Ectodermal cell (in vitro differentiated cells): ENCODE data around the gene FOXO1.

Experiments
- H3K27ac ChIP-seq: 2 replicates; pipeline ENCODE4 v1.7.0; 2013; ENCODE audit warnings: mild to moderate bottlenecking, low read depth, low read length; ENCODE audit not compliant: insufficient read depth, poor library complexity, severe bottlenecking
- H3K27me3 ChIP-seq: 2 replicates; pipeline ENCODE4 v1.7.0; 2013; ENCODE audit warnings: mild to moderate bottlenecking, low read length; ENCODE audit not compliant: insufficient read depth, control insufficient read depth, poor library complexity, severe bottlenecking
- H3K36me3 ChIP-seq: one replicate; pipeline ENCODE4 v1.7.0; 2013; ENCODE audit warnings: low read length; ENCODE audit not compliant: control insufficient read depth, insufficient read depth
- H3K4me1 ChIP-seq: one replicate; pipeline ENCODE4 v1.7.0; 2013; ENCODE audit warnings: low read length; ENCODE audit not compliant: control insufficient read depth, insufficient read depth
- H3K4me3 ChIP-seq: 2 replicates; pipeline ENCODE4 v1.7.0; 2013; ENCODE audit warnings: low read depth, low read length, control low read depth; ENCODE audit not compliant: insufficient read depth
- H3K9me3 ChIP-seq: 2 replicates; pipeline ENCODE4 v1.7.0; 2013; ENCODE audit warnings: mild to moderate bottlenecking, low read length, moderate library complexity; ENCODE audit not compliant: control insufficient read depth
- WGBS, 2 experiments: methylation state at CpG; one replicate each; pipeline ENCODE4 v1.1.7; 2013; ENCODE audit warnings: missing lambda C conversion rate in 2 of 2; 5-methylcytosine and 5-hydroxymethylcytosine counted together

Gene FOXO1

DNA sequence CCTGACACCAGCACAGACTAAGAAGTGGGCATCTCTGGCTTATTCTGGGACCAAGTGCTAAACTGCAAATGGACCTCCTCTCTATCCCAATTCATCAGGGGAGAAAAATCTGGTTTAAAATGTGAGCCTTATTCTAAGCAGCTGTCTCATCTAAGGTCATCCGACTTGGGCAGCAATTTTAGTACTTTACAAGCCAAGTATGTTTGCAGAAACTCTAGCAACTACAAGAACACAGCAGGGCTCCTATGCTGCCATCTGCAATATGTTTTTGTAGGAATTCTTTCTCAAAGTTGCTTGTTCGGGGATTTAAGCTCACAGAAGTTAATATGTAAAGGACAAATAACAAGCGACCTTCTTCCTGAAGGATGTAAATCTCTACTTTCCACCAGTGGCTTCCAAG is 113.1 kb downstream of the FOXO1 start:
- Histone ChIP-seq H3K4me3 (no peak overlapping the region), H3K36me3 (no peaks in the 10 kb centered on the region), H3K9me3 (no peaks in the 10 kb centered on the region), H3K4me1 (no peaks in the 10 kb centered on the region), H3K27me3 (no peaks in the 10 kb centered on the region), H3K27ac (no peak overlapping the region)
- 86 to 89% methylated on average over 3 of the region's 3 CpGs for WGBS, 2 experiments

DNA sequence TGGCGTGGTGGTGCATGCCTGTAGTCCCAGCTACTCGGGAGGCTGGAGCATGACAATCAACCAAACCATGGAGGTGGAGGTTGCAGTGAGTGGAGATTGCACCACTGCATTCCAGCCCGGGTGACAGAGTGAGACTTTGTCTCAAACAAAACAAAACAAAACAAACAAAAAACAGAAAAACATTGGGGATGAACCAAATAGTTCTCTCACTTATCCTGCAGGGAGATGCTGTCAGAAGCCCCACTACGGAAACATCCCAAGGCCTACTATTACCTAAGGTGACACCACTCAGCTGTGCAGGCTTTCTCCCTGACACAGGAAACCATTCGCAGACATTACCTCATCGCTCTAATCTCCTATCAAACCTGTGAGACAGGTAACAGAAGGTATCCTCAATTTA is 113.5 kb downstream of the FOXO1 start:
- no peaks in the 10 kb centered on the region for H3K27me3 ChIP-seq
- 88 to 90% methylated on average over 6 of the region's 6 CpGs for WGBS, 2 experiments
- no peak overlapping the region for H3K4me3 ChIP-seq
- H3K4me1 ChIP-seq = no peaks in the 10 kb centered on the region
- H3K9me3 ChIP-seq = no peaks in the 10 kb centered on the region
- no peaks in the 10 kb centered on the region for H3K36me3 ChIP-seq
- no peak overlapping the region for H3K27ac ChIP-seq

DNA sequence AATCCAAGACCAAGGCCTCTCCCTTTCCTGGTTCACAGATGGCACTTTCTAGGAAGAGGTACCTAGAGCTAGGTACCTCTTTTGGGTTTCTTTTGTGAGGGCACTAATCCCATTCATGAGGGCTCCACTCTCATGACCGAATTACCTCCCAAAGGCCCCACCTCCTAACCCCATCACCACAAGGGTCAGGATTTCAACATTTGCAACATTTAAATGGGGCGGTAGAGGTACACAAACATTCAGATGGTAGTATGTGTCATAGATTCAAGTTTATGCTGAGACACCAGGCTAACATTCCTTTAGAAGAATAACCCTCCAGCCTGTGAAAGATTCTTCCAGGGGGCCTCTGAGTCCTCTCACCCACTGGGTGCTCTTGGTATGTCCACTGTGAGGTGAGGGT is 116.3 kb downstream of the FOXO1 start:
- WGBS, 2 experiments = 92 to 93% methylated on average over 1 to 2 of the region's 2 CpGs
- Histone ChIP-seq H3K4me3 (no peak overlapping the region), H3K27me3 (no peaks in the 10 kb centered on the region), H3K27ac (no peak overlapping the region), H3K9me3 (no peaks in the 10 kb centered on the region), H3K36me3 (no peaks in the 10 kb centered on the region), H3K4me1 (peaks cover 3% of the 10 kb centered on the region)

DNA sequence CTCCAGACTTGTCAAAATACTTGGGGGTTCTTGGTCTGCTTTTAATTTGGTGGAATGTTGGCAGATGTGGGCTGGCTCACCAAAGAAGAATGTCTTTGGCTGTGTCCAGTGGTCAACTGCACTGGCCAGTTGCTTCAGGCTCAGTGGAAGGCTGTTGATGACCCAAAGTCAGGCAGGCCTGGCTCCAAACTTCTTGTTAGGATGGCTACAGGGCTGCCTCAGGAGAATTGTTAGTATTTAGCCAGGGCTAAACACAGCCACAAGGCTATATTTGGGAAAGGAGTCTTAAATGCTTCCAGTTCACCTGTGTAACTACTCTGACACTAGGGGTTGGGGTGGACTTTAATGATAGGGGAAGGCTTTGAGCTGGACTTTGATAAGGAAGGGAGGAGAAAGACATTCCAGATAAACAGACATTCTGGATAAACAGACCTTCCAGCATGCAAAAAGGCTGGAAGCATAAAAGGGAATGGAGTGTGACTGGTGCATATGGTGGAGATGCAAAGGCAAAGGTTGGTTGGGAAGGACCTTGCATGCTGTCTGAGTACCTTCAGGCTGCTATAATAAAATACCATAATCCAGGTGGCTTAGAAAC is 116.8 kb downstream of the FOXO1 start:
- Histone ChIP-seq H3K4me1 (peaks cover 3% of the 10 kb centered on the region), H3K36me3 (no peaks in the 10 kb centered on the region), H3K27me3 (no peaks in the 10 kb centered on the region), H3K4me3 (no peak overlapping the region), H3K27ac (no peak overlapping the region), H3K9me3 (no peaks in the 10 kb centered on the region)

DNA sequence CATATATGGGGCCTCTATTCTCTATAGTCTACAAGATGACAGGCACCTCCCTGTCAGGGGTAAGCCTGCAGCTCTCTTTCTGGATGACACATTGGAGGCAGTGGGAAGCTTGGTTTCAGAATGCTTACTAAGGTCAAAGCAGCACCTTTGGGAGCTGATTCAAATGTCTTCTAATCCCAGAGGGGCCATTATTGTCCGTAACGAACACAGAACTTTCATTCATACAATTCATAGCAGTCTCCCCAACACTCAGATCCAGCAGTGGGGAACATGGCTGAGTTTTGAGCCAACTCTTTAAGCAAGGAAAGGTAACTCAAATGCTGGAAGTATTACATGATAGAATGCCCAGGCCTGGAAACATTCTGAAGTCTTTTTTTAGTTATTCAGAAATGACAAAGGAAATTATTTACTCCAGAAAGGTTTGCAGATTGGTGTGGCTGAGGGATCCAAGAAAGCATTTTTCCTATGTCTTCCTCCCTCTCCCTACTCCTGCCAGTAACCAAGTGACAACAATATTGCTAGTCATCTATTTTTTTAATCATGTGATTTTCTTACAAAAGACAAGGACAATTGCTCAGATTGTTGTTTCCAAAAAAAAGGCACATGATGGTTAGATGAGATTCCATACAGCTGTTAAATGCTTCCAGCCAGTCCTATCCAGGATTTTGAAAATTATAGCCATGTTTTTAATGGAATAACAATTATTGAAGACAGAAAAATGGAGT is 118.7 kb downstream of the FOXO1 start:
- 79 to 81% methylated on average over 2 of the region's 2 CpGs for WGBS, 2 experiments
- Histone ChIP-seq H3K9me3 (no peaks in the 10 kb centered on the region), H3K4me3 (no peak overlapping the region), H3K36me3 (no peaks in the 10 kb centered on the region), H3K4me1 (peaks cover 3% of the 10 kb centered on the region), H3K27ac (no peak overlapping the region), H3K27me3 (no peaks in the 10 kb centered on the region)

DNA sequence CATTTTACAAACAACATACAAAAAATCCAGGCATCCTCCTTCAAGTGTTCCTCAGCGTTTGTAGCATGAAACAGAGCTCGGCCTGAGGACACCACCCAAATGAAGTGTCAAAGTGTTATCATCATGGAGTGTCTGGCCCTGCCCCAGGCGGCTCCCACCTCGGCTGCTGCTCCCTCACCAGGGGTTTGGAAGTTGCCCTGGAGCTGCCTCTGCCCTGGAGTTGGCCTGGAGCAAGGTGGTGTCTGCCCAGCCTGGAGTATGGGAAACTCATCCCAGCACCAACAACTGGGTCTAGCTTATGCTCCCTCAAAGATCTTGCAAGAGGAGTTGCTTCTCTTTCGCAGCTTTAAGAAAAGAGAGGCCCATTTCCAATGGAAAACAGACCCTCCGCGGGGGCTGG is 120.4 kb downstream of the FOXO1 start:
- H3K9me3 ChIP-seq = no peaks in the 10 kb centered on the region
- no peaks in the 10 kb centered on the region for H3K36me3 ChIP-seq
- H3K27me3 ChIP-seq = no peaks in the 10 kb centered on the region
- peaks cover 3% of the 10 kb centered on the region for H3K4me1 ChIP-seq
- H3K4me3 ChIP-seq = no peak overlapping the region
- no peak overlapping the region for H3K27ac ChIP-seq
- 85 to 90% methylated on average over 7 of the region's 7 CpGs for WGBS, 2 experiments

DNA sequence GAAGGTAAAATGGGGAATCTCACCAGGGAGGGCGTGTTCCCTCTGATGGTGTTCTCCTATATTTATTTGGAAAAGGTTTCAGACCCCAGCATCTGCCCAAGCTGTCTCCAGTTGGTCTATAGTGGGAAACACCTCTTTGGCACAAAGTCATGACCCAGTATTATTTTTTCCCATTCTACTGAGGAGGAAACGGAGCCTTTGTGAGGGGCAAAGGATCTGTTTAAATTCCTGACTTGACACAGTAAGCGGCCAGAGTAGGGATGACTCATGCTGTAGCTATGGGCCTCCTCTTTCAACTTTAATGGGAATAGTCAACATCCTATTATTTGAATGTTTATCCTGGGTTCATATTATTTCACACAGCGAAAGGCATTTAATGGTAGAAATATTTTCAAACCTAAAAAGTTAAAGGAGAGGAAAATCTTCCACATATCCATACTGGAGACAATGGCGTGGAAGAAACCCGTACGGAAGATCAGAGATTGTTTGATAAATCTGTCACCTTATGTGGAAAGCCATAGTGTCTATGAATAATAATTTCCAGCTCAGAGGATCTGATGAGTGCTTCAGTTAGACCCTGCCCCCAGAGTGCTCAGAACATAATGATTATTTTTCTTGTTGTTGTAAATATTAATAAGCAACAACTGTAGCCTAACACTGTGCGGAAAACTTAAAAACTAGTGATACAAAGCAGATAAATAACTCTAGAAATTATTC is 126.0 kb downstream of the FOXO1 start:
- Histone ChIP-seq H3K36me3 (no peaks in the 10 kb centered on the region), H3K4me1 (peaks cover 5% of the 10 kb centered on the region), H3K27me3 (no peaks in the 10 kb centered on the region), H3K4me3 (no peak overlapping the region), H3K9me3 (no peaks in the 10 kb centered on the region), H3K27ac (no peak overlapping the region)
- 71 to 80% methylated on average over 6 to 7 of the region's 8 CpGs for WGBS, 2 experiments

DNA sequence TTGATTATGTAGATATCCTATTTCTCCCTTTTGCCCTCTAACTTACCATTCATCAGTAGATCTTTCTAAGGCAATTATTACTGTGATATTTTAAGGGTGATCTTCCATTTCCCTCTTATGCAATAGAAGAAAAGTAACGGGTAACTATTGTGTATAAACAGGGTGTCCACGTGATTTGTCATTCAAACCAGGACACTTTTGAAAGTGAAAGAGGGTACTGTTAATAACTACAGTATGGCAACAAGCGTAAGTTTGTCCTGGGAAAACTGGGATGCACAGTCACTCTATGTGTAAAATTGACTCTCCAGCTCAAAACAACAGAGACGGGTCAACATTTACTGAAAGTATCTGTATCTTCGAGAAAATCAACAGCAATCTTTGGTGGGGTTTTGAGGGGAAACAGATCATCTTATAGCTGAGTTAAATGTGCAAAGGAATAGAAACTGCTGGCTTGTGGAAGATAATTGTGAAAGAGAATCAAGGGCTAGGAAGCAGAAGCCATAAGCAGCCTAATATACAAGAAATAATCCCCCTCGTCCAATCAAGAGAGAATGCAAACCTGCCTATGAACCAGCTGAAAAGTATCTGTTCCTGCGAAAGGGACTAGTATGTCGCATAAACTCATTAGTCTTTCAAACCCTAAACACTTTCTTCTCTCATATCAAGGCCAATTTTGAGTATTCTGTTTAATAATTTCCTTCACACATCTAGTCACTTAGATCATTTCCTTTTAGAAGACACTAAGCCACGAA is 126.7 kb downstream of the FOXO1 start:
- H3K4me1 ChIP-seq = peaks cover 5% of the 10 kb centered on the region
- H3K4me3 ChIP-seq = no peak overlapping the region
- H3K9me3 ChIP-seq = no peaks in the 10 kb centered on the region
- H3K27ac ChIP-seq = no peak overlapping the region
- no peaks in the 10 kb centered on the region for H3K36me3 ChIP-seq
- WGBS, 2 experiments = 86 to 87% methylated on average over 9 of the region's 9 CpGs
- H3K27me3 ChIP-seq = no peaks in the 10 kb centered on the region

DNA sequence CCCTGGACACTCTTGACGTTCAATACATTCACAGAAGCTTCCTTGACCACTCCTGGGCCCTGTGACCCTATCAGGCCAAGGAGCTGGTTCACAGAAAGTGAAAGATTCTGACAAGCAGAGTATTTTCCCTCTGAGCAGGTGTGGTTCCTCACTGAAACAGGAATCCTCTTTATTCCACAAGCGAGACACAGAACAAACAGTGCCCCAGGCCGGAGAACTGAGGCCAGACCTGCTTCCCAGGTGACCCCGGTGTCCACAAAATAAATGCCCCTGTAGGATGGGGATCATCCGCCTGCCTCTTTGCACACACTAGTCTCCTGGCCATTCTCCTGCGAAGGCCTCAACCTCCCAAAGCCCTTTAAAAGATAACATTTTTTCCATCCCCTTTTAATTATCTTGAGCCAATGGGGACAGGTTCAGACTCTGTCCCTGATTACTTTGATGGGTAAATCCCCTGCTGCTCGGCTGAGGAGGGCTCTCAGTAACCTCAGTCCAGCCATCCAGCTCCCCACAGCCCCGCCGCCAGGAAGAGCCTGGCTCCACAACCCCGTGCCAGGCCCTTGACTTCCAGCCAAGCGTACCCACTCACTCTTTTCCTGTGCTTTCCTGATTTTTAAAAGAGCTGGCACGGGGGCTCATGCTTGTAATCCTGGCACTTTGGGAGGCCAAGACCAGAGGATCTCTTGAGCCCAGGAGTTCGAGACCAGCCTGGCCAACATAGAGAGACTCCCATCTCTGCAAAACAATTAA is 129.1 kb downstream of the FOXO1 start:
- no peaks in the 10 kb centered on the region for H3K36me3 ChIP-seq
- no peak overlapping the region for H3K4me3 ChIP-seq
- H3K9me3 ChIP-seq = no peaks in the 10 kb centered on the region
- WGBS, 2 experiments = 86 to 87% methylated on average over 13 of the region's 13 CpGs
- H3K27ac ChIP-seq = no peak overlapping the region
- H3K4me1 ChIP-seq = peaks cover 5% of the 10 kb centered on the region
- no peaks in the 10 kb centered on the region for H3K27me3 ChIP-seq
